ENCODE measurements around the gene ZFYVE28.

The ZFYVE28 gene

GRCh38 chr4:2413821-2414610 is 4.4 kb downstream of the ZFYVE28 start:
- no peak for DNase-seq (ENCODE audit: low read depth)
- H3K4me3 ChIP-seq (ENCODE audit: low read depth, low read length), result no peak overlapping the region

DNA sequence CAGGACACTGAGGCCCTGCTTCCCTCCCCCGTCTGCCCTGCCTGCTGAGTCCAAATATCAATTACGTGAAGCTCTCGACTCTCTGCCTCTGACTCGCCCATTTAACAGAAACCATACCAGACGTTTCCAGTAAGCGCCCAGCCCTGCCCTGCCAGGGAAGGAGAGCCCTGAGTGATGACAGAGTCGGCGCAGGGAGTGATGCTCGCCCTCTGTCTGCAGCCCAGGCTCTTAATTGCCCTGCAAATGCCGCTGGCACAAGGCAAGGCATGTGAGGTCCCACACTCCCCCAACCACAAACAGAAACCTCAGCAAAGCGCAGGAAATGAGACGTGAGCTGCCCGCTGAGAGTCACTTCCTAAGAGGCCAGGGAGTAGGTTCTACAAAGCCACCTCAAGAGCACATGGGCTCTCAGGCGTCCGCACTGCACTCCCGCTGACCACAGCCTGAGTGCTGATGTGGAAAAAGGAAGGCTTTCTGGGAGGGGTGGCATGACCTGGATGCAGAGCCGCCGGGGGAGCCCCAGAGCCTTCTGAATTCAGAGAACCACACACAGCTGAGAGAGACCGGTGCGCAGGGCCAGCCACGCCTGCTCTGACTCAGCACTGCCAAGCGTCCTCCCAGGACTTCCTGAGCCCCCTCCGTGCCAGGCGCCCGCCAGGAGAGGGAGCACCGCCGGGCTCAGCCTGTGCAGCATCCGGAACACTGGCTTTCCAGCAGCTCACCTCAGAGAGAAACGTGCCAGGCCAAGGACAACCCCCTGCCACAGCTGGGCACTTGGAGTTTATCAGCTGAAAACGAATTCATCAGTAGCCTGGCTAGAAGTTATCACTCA is 5.3 kb downstream of the ZFYVE28 start:
- peak overlapping the region; percentile 21 for H3K4me3 ChIP-seq (ENCODE audit: low read depth, low read length)
- peak; percentile 60 for DNase-seq (ENCODE audit: low read depth)

DNA sequence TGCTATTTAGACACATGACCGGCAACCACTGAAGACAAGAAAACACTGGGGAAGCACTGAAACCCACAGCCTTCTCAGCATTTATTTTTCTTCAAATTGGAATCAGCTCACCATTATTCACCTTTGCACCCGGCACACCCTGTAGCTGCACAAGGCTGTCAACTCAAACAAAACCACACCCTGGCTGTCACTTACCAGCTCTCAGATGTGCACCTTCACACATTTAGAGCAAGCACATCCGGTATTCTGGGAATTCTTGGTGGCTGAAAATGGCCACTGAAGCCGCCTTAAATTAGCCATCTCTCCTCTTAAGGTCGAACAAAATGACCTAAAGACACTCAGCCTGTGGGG is 5.9 kb downstream of the ZFYVE28 start:
- peak overlapping the region; percentile 21 for H3K4me3 ChIP-seq (ENCODE audit: low read depth, low read length)
- DNase-seq (ENCODE audit: low read depth), result no peak

- DNase-seq (ENCODE audit: low read depth), result no peak
- H3K4me3 ChIP-seq (ENCODE audit: low read depth, low read length), result no peak overlapping the region
Observed at GRCh38 chr4:2411786-2412510, 6.5 kb downstream of the ZFYVE28 start.

DNA sequence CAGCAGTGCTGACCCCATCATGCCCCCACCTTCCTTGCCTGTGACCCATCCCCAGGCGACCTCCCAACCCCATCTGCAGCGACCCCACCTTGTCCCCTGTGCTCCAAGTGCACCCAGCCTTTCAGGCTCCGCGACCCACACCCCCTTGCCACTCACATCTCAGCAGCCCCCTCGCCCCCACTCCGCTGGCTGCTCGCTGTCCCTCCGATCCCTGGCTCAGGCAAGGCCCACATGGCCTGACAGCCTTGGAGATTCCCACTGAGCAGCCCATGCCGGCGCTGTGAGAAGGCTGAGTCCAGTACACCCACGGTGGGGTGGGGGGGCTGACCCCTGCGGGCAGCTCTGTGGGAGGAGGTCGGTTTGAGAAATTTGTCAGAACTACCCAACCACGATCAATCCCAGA is 9.1 kb downstream of the ZFYVE28 start:
- no peak overlapping the region for H3K4me3 ChIP-seq (ENCODE audit: low read depth, low read length)
- no peak for DNase-seq (ENCODE audit: low read depth)

DNA sequence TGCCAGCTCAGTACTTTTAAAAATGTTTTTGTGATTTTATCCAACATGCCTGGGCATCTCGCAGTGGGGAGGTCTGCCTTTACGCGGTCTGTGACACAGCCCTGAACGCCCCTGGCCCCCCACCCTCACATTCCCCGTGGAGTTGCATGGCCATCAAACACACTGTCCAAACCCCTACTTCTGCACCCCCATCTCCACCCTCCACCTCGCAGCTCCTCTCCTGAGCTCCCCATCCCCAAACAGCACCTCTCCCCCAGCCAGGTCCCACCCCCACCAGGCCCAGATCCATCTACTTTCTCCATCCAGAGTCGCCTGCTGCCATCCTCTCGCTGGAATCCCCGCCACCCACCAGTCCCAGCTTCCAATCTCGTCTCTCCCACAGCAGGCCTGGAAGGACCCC is 9.5 kb downstream of the ZFYVE28 start:
- no peak for DNase-seq (ENCODE audit: low read depth)
- H3K4me3 ChIP-seq (ENCODE audit: low read depth, low read length), result no peak overlapping the region

DNA sequence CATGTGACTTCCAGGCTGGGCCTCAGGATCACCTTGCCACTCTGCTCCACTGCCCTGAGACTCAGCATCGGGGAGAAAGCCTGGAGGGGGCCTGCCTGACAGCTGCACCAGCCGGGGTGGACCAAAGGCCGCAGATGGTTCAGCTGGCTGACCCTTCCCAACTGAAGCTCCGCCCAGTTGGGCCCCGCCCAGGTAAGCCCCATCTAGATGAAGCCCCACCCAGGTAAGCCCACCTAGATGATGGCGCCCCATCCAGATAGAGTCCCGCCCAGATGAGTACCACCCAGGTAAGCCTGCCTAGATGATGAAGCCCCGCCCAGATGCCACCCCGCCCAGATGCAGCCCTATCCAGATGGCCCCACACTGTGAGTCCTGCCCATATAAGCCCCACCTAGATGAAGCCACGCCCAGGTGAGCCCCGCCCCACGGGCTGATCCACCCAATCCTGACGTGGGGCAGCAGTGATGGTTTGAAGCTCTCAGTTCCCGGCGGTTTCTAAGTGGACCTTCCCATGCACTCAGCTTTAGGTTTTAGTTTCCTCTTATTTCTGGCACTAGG is 10.0 kb downstream of the ZFYVE28 start:
- no peak for DNase-seq (ENCODE audit: low read depth)
- H3K4me3 ChIP-seq (ENCODE audit: low read depth, low read length), result no peak overlapping the region

GRCh38 chr4:2407991-2408342 is 10.5 kb downstream of the ZFYVE28 start:
- no peak overlapping the region for H3K4me3 ChIP-seq (ENCODE audit: low read depth, low read length)
- no peak for DNase-seq (ENCODE audit: low read depth)

DNA sequence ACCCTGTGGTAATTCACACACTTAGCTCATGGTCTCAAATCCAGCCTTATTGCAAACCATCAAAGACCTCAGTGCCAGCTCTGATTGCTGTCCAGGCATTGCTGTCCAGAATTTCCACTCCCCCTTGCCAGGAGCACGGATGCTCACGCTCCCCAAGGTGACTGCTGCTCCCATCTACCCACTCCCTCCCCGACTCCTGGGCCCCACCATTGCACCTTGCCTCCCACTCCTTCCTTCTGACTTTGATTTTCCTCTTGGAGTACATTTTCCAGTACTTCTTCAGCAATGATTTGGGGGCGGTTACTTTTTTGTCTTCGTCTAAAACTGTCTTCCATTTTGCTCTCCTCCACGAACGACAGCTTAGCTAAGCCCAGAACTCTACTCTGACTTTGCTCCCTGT is 11.5 kb downstream of the ZFYVE28 start:
- no peak for DNase-seq (ENCODE audit: low read depth)
- no peak overlapping the region for H3K4me3 ChIP-seq (ENCODE audit: low read depth, low read length)

- DNase-seq (ENCODE audit: low read depth), result no peak
- no peak overlapping the region for H3K4me3 ChIP-seq (ENCODE audit: low read depth, low read length)
Observed at GRCh38 chr4:2406406-2406805, 12.0 kb downstream of the ZFYVE28 start.

GRCh38 chr4:2402941-2403340 is 15.5 kb downstream of the ZFYVE28 start:
- DNase-seq (ENCODE audit: low read depth), result no peak
- no peak overlapping the region for H3K4me3 ChIP-seq (ENCODE audit: low read depth, low read length)

DNA sequence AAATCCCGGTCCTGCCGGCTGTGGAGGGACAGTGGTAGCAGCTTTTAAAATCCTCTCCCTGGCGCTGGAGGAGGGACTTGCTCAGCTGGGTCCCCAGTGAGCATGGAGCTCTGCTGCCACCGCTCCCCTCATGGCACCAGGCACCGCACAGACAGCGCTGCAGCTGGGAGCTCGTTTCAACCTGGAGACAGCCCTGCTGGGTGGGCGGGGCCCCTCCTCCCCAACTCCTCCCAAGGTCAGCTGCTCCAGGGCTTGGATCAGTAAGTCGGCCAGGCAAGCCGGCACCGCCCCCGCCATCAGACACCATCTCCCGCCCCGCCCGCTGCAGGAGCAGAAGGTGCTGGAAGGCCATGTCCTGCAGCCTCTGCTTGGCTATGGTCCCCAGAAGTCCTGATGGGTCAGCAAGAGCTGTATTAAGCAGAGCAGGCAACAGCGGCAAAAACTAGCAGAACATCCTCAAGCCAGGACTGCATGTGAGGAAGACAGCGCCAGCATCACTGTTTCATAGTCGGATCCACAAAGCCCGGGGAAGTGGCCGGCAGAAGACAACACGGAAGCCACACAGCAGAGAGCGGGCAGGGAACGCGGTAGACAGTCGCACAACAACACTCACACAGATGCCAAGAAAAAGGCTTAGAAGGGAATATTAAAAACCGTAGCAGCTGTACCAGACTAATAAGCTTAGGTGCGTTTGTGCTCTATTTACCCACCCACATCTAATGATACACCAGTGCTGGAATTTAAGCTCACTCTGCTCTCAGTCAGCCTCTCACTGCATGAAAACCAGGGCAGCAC is 16.2 kb downstream of the ZFYVE28 start:
- DNase-seq (ENCODE audit: low read depth), result no peak
- peak overlapping the region; percentile 21 for H3K4me3 ChIP-seq (ENCODE audit: low read depth, low read length)

GRCh38 chr4:2401610-2401983 is 16.8 kb downstream of the ZFYVE28 start:
- no peak for DNase-seq (ENCODE audit: low read depth)
- H3K4me3 ChIP-seq (ENCODE audit: low read depth, low read length), result no peak overlapping the region

- no peak for DNase-seq (ENCODE audit: low read depth)
- no peak overlapping the region for H3K4me3 ChIP-seq (ENCODE audit: low read depth, low read length)
Observed at GRCh38 chr4:2400841-2401609, 17.4 kb downstream of the ZFYVE28 start.

- DNase-seq (ENCODE audit: low read depth), result no peak
- H3K4me3 ChIP-seq (ENCODE audit: low read depth, low read length), result no peak overlapping the region
Observed at GRCh38 chr4:2399631-2400190, 18.7 kb downstream of the ZFYVE28 start.

DNA sequence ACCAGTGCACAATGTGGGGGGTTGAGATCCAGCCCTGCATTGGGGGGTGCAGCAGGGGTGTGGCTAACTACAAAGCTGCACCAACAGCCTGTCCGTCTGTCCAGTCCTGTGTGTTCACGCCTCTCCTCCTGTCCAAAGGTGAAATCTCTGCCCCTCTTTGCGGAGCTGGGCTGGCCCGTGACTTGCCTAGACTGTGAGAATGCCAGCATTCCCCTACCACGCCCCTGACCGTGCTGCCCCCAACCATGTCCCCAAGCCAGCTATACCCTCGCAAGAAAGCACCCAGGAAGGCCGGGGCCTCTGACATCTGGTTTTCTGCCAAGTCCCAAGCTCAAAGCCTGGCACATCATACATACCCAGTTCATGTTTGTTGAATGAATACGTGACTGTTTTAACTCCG is 19.2 kb downstream of the ZFYVE28 start:
- no peak for DNase-seq (ENCODE audit: low read depth)
- no peak overlapping the region for H3K4me3 ChIP-seq (ENCODE audit: low read depth, low read length)

GRCh38 chr4:2397596-2398379 is 20.7 kb downstream of the ZFYVE28 start:
- no peak overlapping the region for H3K4me3 ChIP-seq (ENCODE audit: low read depth, low read length)
- DNase-seq (ENCODE audit: low read depth), result no peak

Data from skeletal muscle cell (primary cell).